HepG2 (cell line): ENCODE data around the gene NEAT1. TPM values are rescaled to one million over a fixed set of nuclear protein-coding genes. Genes with fewer than 3 reads are reported as not detected.
A peak's percentile ranks its signal among the peaks of the same experiment; 100 is the strongest.

Source experiments
- BCL6 ChIP-seq: IDR thresholded peaks from 2 replicates; pipeline ENCODE4 v1.6.1; 2016; ENCODE audit warnings: missing genetic modification reagents, missing compliant biosample characterization
- CC2D1A ChIP-seq: sonication (generic); formaldehyde crosslinking; IDR thresholded peaks from 2 replicates; pipeline ENCODE4 v1.8.1; 2023; ENCODE audit warnings: mild to moderate bottlenecking, missing genetic modification reagents
- HOXA3 ChIP-seq: sonication (generic); formaldehyde crosslinking; IDR thresholded peaks from 2 replicates; pipeline ENCODE4 v1.5.0; 2020; ENCODE audit warnings: missing genetic modification reagents
- KAT8 ChIP-seq: IDR thresholded peaks from 2 replicates; pipeline ENCODE4 v1.6.1; 2016; ENCODE audit warnings: missing genetic modification reagents, missing compliant biosample characterization
- MED13 ChIP-seq: sonication (generic); formaldehyde crosslinking; IDR thresholded peaks from 2 replicates; pipeline ENCODE4 v1.5.0; 2020; ENCODE audit warnings: missing genetic modification reagents
- PREB ChIP-seq: sonication (generic); formaldehyde crosslinking; IDR thresholded peaks from 2 replicates; pipeline ENCODE4 v1.4.0; 2020; ENCODE audit warnings: missing genetic modification reagents
- RBM39 ChIP-seq: fragments of 200-400 bp; formaldehyde crosslinking; IDR thresholded peaks from one replicate; pipeline ENCODE4 v1.6.1; 2018; ENCODE audit warnings: antibody characterized with exemption, mild to moderate bottlenecking, low read depth, low read length; ENCODE audit not compliant: poor library complexity, severe bottlenecking
- SATB2 ChIP-seq: sonication (generic); formaldehyde crosslinking; IDR thresholded peaks from 2 replicates; pipeline ENCODE4 v1.5.0; 2020; ENCODE audit warnings: missing genetic modification reagents
- SIX1 ChIP-seq: sonication (generic); formaldehyde crosslinking; IDR thresholded peaks from 2 replicates; pipeline ENCODE4 v1.4.0; 2020; ENCODE audit warnings: missing genetic modification reagents, borderline replicate concordance
- TGIF2 ChIP-seq: IDR thresholded peaks from 2 replicates; pipeline ENCODE4 v1.6.1; 2016; ENCODE audit warnings: control low read depth, missing compliant biosample characterization
- UBTF ChIP-seq: sonication (generic); formaldehyde crosslinking; IDR thresholded peaks from 2 replicates; pipeline ENCODE4 v1.4.0; 2020; ENCODE audit warnings: mild to moderate bottlenecking, missing genetic modification reagents
- ZBTB33 ChIP-seq: sonication (generic); formaldehyde crosslinking; IDR thresholded peaks from 2 replicates; pipeline ENCODE4 v1.4.0; 2020; ENCODE audit warnings: missing genetic modification reagents
- ZKSCAN1 ChIP-seq: fragments of 150-350 bp; IDR thresholded peaks from 2 replicates; pipeline ENCODE4 v1.6.1; 2014; ENCODE audit warnings: low read length
- ZMAT3 ChIP-seq: sonication (generic); formaldehyde crosslinking; conservative IDR thresholded peaks from 2 replicates; pipeline ENCODE4 v1.7.0; 2021; ENCODE audit warnings: missing genetic modification reagents
- ZNF326 ChIP-seq: sonication (generic); formaldehyde crosslinking; IDR thresholded peaks from 2 replicates; pipeline ENCODE4 v1.4.0; 2020; ENCODE audit warnings: missing genetic modification reagents, borderline replicate concordance
- ZNF367 ChIP-seq: sonication (generic); formaldehyde crosslinking; IDR thresholded peaks from 2 replicates; pipeline ENCODE4 v1.4.0; 2020; ENCODE audit warnings: missing genetic modification reagents, borderline replicate concordance
- ZNF562 ChIP-seq: sonication (generic); formaldehyde crosslinking; IDR thresholded peaks from 2 replicates; pipeline ENCODE4 v1.8.0; 2022; ENCODE audit warnings: missing genetic modification reagents, borderline replicate concordance
- ZNF704 ChIP-seq: sonication (generic); formaldehyde crosslinking; IDR thresholded peaks from 2 replicates; pipeline ENCODE4 v1.8.1; 2023; ENCODE audit warnings: mild to moderate bottlenecking, inconsistent platforms, moderate library complexity, missing genetic modification reagents, borderline replicate concordance
- ZNF709 ChIP-seq: sonication (generic); formaldehyde crosslinking; IDR thresholded peaks from 2 replicates; pipeline ENCODE4 v1.5.0; 2020; ENCODE audit warnings: mild to moderate bottlenecking, missing genetic modification reagents
- ZNF749 ChIP-seq: sonication (generic); formaldehyde crosslinking; IDR thresholded peaks from 2 replicates; pipeline ENCODE4 v1.8.0; 2022; ENCODE audit warnings: mild to moderate bottlenecking, missing genetic modification reagents, moderate library complexity, borderline replicate concordance
- ZSCAN5A ChIP-seq: sonication (generic); formaldehyde crosslinking; IDR thresholded peaks from 2 replicates; pipeline ENCODE4 v1.8.0; 2022; ENCODE audit warnings: mild to moderate bottlenecking, missing genetic modification reagents, borderline replicate concordance
- polyA plus RNA-seq, 8 experiments: library from polyadenylated mRNA; depleted of rRNA in 3 of 8; stranded (reverse) in 7 of 8; unstranded in 1 of 8; fragments of >200 nt; fragmentation: Illumina TruSeq in 4 of 8; extraction: Trizol in 4 of 8; gene quantifications; 2 replicates each; pipeline versions ENCODE4 v1.2.1 to v1.2.3, GENCODE V29; 2011 to 2016; ENCODE audit warnings: low read depth in 4 of 8, missing spikeins in 1 of 8, mixed read lengths in 1 of 8; ENCODE audit not compliant: insufficient read depth in 1 of 8
- total RNA-seq, 5 experiments: library from RNA; depleted of rRNA; stranded (reverse); fragments of >200 nt; fragmentation: Illumina TruSeq; extraction: Trizol; gene quantifications; 2 replicates each; pipeline ENCODE4 v1.2.3, GENCODE V29; 2016; ENCODE audit warnings: low read depth in 1 of 5

The NEAT1 gene
- total and polyA plus RNA-seq, 2 of the 13 experiments (the other 11 are each of a cell fraction or from before 2014, with no cell fraction given) = 20.5 to 41.2 TPM

GRCh38 chr11:65479184-65480145 is 56.9 kb downstream of the NEAT1 start (continued):
- no peak for TF ChIP-seq ZSCAN5A
- no peak for TF ChIP-seq RBM39
- TF ChIP-seq ZBTB33 (CRISPR knock-in tag) = no peak
- TF ChIP-seq ZNF709 (CRISPR knock-in tag) = no peak
- no peak for TF ChIP-seq ZNF562 (CRISPR knock-in tag)
- TF ChIP-seq HOXA3 (CRISPR knock-in tag) = no peak
- no peak; the same call in 1 of the 2 replicates for TF ChIP-seq BCL6 (CRISPR knock-in tag)
- TF ChIP-seq SATB2 (CRISPR knock-in tag) = no peak
- no peak for TF ChIP-seq ZNF367 (CRISPR knock-in tag)
- TF ChIP-seq ZNF704 (CRISPR knock-in tag) = 0 out of 2 replicates have a peak, but pooled peaks have one; percentile 40
- peak; percentile 43; the same call in 1 of the 2 replicates for TF ChIP-seq KAT8 (CRISPR knock-in tag)
- TF ChIP-seq CC2D1A (CRISPR knock-in tag) = no peak
- TF ChIP-seq UBTF (CRISPR knock-in tag) = peak; percentile 58
- 0 out of 2 replicates have a peak, but pooled peaks have one; percentile 14 for TF ChIP-seq MED13
- TF ChIP-seq SIX1 (CRISPR knock-in tag) = no peak
- TF ChIP-seq PREB (CRISPR knock-in tag) = no peak
- TF ChIP-seq ZNF749 (CRISPR knock-in tag) = no peak
- no peak for TF ChIP-seq TGIF2 (CRISPR knock-in tag)
- peak; percentile 52; the same call in 1 of the 2 replicates for TF ChIP-seq ZMAT3 (CRISPR knock-in tag)
- TF ChIP-seq ZKSCAN1 = no peak
- TF ChIP-seq ZNF326 (CRISPR knock-in tag) = no peak
